ENCODE measurements around the gene MAMDC2.

GRCh38 chr9:70169222-70169621 lies 125.6 kb downstream of the MAMDC2 start:
- no peak for TF ChIP-seq CTCF (IDR thresholded peaks at IDR 0.05)
- TF ChIP-seq POLR2A (IDR thresholded peaks at IDR 0.05), result no peak
- TF ChIP-seq POLR2AphosphoS5 (IDR thresholded peaks at IDR 0.05), result no peak

Measured in gastroesophageal sphincter (tissue), 3 donors.